ENCODE measurements around the gene CD59. TPM values are rescaled to one million over a fixed set of nuclear protein-coding genes. Genes with fewer than 3 reads are reported as not detected.
"Not testable (repeated sequence)": the region's sequence is repeated elsewhere in the genome, so short reads cannot be mapped to it uniquely, and the experiment has no call there.

Gene CD59
- total RNA-seq, 1 experiment from 2014 or later = 827 TPM

DNA sequence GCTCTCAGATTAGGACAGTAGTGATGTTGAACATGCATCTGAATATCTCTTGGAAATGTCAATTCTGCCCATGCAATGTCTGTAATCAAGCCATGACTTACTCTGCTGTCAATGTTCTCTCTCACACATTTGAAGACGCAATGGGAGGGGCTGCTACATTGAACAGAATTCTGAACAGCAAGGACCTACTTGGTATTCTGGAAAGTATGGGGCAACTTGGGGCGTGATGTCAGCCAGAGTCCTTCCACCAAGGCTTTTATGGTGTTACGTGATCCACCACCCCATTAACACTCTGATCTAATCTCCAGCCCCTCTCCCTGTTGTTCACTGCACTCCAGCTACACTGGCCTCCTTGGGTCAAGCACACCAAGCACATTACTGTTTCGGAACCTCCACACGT lies 7.1 kb upstream of the CD59 start:
- no peak for DNase-seq (ENCODE audit: low read depth)

DNA sequence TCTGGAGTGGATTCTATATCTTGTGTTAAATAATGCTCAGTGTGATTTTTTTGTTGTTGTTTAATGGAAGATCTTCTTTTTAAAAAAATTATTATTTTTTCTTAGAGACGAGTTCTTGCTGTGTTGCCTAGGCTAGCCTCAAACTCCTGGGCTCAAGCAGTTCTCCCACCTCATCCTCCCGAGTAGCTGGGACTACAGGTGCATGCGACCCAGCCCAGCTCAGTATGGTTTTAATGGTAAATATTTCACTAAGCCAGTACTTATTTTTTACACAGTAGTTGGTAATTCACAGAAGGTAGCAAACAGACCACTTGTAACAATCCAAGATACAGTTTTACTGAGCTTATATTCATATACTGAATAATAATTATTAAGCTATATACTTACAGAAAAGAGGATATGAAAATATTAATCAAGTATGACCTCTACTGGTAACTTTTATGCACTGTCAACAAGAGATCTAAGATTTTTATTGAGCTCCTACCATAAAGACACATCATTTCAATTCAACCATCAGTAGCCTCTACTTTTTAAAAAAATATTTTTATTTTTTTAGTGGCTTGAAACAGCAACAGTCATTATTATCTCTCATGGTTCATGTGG lies 6.1 kb upstream of the CD59 start:
- DNase-seq (ENCODE audit: low read depth) = peak; percentile 36

DNA sequence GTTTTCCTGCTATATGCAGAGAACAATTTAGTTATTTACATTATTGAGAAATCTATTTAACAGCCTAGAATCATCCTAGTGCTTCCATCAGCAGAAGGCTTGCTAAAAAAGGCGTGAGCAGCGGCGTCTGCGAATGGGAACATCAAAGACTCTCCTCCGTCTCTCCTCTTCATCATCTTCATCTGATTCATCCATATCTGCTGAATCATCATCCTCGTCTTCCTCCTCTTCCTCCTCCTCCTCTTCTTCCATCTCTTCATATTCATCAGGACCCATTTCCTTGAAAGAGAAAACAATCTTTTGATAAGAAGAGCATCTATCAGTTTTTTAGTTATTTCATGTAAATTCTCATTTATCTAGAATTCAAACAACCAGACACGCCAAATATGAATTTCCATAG lies 5.6 kb upstream of the CD59 start:
- DNase-seq (ENCODE audit: low read depth) = no peak

DNA sequence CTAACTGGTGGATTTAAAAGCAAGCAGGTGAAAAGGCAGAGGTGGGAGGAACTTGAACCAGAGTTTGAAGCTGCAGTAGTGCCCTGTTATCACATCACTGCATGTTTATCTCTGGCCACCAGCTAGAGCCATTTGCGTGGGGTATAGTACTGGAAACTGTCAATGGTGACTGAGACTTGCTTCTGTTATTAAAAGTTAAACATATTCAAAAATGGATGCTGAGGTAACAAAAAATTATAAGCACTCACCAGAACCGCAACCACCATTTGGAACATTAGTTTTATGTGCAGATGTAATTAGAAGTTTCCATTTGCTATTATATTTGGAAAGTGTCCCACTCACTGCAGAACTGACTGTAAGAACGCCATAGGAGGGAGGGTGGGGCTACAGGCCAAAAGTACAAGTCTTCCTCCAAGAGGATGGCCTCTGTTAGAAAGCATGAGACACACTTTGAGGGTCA lies 1.2 kb upstream of the CD59 start:
- DNase-seq (ENCODE audit: low read depth) = no peak

DNA sequence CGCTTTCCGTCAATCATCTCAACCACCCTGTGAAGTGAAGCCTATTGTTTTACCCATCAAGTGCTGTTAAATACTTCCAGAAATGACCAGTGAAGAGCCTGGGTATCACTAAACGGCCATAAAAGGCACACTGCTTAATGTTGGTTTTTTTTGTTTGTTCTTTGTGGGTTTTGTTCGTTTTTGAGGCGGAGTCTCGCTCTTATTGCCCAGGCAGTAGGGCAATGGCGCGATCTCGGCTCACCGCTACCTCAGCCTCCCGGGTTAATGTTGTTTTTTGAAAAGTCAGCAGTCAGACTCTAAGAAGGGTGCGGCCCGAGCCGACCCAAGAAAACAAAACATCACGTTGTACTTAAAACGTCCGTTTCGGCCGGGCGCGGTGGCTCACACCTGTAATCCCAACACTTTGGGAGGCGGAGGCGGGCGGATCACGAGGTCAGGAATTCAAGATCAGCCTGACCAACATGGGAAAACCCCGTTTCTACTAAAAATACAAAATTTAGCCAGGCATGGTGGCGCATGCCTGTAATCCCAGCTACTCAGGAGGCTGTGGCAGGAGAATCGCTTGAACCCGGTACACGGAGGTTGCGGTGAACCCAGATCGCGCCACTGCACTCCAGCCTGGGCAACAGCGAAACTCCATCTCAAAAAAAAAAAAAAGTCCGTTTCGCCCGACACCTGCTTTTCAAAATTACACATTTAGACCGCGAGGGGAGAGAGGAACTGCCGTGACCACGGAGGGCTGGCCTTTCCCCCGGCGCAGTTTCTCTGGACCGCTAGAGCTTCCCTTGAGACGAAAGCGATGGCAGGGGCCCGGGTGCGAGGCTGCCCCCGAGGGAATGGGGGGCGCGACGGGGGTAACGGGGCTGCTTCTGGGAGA lies 714 bp downstream of the CD59 start:
- peak; percentile 63 for DNase-seq (ENCODE audit: low read depth)

DNA sequence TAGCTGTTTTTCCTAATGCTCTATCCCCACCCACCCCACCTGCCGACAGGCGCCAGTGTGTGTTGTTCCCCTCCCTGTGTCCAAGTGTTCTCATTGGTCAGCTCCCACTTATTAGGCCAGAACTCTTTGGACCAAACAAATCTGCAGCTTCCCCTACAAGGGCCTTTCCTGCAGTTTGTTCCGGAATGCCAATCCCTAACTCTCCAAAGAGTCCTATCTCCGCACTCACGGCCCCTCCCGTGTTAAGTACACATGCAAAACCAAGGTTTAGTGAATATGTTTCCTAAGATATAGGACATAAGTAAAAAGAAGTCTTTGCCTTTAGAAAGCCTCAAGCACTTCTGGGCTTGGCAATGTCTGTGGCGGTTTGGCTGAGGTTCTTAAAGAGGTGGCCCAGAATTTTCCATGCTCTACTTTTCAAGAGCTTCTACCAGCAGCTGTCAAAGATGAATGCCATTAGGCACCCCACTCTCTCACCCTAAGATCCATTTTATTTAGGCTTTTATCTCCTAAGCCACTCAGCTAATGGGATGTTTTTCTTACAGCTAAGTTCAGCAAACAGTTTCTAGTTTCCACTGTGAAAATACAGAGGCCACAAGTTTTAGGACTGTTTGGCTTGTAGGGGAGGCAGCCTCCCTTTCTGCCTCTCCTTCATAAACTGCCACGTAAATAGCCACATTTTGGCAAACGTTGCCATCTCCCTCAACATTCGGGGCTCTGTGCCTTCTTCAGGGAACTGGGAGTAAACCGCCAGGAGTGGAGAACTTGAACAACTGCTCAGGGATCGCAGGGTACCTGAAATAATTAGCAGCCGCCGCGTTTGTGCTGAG lies 1.6 kb downstream of the CD59 start:
- DNase-seq (ENCODE audit: low read depth) = peak; percentile 29

DNA sequence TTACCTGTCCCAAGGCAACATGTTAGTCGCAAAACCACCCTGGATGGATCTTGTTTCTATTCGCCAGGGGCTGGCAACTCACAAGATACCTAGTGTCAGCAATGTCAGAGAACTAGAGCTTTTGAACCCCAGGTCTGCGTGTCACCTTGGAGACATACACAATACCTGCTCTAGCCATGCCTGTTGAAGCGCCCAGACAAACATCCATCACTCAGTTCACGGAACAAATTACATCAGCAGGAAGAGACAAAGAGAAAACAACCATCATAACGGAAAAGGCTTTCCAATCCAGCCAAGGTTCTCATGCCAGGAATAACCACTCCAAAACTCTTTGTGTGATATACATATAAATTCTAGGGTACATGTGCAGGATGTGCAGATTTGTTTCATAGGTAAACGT lies 2.2 kb downstream of the CD59 start:
- DNase-seq (ENCODE audit: low read depth) = no peak

DNA sequence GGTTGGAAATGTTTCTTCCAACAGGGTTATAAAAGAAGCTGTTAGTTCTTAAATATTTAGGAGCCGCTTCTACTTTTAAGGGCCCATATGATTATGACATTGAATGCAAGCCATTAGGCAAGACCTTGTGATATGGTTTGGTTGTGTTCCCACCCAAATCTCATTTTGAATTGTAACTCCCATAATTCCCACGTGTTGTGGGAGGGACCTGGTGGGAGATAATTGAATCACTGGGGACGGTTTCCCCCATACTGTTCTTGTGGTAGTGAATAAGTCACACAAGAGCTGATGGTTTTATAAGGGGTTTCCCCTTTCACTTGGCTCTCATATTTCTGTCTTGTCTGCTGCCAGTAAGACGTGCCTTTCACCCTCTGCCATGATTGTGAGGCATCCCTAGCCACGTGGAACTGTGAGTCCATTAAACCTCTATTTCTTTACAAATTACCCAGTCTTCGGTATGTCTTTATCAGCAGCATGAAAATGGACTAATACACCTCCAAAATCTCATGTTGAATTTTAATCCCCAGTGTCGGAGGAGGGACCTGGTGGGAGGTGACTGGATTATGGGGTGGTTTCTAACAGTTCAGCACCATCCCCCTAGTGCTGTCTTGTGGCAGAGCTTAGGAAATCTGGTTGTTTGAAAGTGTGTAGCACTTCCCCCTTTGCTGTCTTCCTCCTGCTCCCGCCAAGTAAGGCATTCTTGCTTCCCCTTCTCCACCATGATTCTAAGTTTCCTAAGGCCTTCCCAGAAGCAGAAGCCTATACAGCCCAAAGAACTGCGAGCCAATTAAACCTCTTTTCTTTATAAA lies 4.3 kb downstream of the CD59 start:
- DNase-seq (ENCODE audit: low read depth) = peak; percentile 55

DNA sequence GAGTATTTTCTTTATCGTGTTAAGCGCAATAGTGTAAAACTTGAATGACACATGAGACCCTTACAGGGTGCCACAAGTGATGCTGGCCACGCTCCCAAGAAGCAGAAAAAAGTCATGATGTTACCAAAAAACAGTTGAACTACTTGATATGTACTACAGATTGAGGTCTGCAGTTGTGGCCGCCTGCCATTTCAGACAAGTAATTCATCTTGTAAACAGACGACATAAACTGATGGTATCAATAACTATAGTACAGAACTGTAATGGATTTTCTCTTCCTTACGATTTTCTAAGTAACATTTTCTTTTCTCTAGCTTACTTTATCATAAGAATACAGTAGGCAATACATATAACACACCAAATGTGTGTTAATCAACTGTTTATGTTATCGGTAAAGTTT lies 5.5 kb downstream of the CD59 start:
- DNase-seq (ENCODE audit: low read depth) = no peak

DNA sequence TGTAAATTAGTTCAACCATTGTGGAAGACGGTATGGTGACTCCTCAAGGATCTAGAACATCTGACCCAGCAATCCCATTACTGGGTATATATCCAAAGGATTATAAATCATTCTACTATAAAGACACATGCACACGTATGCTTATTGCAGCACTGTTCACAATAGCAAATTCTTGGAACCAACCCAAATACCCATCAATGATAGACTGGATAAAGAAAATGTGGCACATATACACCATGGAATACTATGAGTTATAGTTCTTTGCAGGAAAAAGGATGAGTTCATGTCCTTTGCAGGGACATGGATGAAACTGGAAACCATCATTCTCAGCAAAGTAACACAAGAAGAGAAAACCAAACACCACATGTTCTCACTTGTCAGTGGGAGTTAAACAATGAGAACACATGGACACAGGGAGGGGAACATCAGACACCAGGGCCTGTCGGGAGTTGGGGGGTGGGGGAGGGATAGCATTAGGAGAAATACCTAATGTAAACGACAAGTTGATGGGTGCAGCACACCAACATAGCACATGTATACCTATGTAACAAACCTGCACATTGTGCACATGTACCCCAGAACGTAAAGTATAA lies 7.1 kb downstream of the CD59 start:
- DNase-seq (ENCODE audit: low read depth) = peak; percentile 70

DNA sequence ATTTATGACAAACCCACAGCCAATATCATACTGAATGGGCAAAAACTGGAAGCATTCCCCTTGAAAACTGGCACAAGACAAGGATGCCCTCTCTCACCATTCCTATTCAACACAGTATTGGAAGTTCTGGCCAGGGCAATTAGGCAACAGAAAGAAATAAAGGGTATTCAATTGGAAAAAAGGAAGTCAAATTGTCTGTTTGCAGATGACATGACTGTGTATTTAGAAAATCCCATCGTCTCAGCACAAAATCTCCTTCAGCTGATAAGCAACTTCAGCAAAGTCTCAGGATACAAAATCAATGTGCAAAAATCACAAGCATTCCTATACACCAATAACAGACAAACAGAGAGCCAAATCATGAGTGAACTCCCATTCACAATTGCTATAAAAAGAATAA lies 8.7 kb downstream of the CD59 start:
- not testable (repeated sequence) for DNase-seq (ENCODE audit: low read depth)

DNA sequence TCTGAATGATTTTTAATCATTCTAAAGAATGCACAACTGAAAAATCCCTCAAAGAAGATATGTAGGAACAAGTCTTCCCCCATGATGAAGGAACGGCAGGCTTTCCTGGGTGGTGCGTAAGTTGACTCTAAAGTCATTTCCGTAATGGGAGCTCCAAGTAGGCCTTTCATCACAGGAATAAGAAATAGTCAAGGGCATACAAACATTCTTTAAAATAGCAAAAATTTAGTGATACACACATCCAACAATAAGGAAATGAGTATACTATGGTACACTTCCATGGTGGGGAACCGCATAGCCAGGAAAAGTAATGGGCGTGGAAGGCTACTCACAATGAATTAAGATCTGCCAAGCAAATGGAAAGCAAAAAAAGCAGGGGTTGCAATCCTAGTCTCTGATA lies 10.7 kb downstream of the CD59 start:
- DNase-seq (ENCODE audit: low read depth) = no peak

DNA sequence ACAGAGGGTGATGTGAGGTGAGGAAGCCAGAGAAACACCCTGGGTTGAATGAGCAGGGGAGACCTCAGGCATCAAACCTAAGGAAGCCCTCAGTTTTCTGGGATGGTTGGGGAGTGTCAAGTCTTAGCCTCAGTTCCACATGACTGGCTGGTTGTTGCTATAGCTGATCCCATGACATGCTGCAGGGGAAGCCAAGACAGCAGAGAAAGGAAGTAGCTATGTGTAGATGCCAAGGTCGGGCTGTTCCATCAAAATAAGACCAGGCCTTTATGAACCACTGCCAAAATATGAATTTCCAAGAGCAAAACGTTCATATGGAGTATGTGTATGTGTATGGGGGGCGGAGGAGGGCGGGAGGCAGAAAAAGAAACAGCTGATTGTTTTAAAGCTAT lies 11.6 kb downstream of the CD59 start:
- no peak for DNase-seq (ENCODE audit: low read depth)

DNA sequence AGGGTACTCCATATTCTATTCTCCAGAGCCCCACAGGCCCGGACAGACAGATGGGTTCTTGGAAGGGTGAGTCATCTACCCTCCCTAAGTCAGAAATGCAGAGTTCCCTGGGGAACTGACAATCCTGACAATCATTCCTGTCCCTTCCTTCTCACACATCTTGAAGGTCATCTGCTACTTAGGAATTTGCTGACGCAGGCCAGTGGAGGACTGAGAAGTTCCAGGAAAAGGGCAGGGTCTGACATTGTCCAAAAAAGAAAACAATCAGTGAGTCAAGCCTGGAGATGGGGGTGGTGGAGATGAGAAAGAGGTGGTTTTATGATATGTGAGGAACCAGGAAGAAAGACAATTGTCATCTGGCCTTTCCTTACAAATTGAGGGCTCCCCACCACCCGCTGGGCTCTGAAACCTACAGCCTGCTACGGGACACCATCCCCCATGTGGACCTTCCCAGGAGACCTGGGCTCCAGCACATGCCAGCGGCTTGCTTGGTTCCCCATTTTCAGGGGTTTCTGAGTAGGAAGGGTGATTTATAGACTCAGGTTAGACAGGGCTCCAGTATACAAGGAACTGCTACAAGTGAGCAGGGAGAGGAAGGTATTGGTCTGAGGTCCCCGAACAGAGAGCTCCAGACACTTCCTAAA lies 12.9 kb downstream of the CD59 start:
- DNase-seq (ENCODE audit: low read depth) = peak; percentile 98

DNA sequence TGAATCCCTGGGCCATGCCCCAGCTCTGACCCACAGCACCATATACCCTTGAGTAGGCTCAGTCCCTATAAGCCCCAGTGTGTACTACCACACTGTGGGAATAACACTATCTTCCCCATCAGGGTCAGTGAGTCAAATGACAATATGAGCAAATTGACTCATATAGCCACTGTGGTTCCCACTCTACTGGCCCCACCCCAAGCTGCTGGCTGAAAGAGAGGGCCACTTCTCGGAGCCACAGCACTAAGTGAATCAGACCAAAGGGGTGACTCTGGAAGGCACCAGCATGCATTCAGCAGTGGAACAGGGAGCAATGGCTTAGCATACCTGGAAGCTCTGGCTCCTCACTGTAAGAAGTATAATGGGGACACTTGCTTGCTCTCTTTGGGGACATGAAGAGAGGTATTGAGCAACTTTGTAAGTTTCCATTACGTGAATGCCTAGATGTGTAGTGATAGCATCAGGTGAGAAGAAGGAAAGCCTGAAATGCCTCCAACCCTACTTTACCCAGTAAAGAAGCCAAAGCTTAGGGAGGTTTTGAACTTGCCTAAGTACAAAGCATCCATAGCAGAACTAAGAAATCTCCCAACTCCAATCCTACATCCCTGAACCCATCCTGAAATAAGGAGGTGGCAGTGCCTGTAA lies 13.5 kb downstream of the CD59 start:
- DNase-seq (ENCODE audit: low read depth) = peak; percentile 85

DNA sequence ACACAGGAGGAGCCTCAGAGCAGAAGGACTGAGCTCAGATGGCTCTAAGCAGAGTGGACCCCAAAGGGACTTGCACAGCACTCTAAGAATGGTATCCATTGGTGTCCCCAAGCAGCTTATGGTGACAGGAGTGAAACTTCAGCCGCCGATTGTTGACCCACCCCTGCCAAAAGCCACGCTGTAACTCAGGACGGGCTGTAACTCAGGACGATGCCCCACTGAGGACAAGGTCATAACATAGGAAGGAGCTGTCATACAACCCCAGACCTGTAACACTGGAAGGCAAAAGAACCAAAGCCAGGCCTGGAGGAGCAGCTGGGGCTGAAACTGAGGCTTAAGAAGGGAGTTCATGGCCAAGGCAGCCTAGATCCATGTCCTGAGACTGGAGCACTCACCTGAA lies 14.2 kb downstream of the CD59 start:
- DNase-seq (ENCODE audit: low read depth) = no peak

DNA sequence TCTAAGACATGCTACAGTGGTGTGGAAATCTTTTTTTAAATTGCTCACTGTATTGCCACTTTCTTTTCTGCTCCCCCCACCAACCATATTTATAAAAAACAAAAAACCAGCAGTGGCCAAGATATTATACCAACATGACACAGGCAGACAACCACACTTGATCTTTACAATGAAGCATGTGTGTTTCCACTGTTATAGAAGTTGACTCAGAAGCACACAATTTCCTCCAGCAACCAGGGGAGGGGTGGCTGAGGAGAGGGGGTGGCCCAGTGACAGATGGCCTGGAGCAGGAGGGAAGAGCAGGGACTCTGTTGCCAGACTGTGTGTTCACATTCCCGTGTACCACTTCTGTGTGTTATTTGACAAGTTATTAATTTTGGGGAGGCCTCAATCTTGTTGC lies 14.8 kb downstream of the CD59 start:
- DNase-seq (ENCODE audit: low read depth) = peak; percentile 70

DNA sequence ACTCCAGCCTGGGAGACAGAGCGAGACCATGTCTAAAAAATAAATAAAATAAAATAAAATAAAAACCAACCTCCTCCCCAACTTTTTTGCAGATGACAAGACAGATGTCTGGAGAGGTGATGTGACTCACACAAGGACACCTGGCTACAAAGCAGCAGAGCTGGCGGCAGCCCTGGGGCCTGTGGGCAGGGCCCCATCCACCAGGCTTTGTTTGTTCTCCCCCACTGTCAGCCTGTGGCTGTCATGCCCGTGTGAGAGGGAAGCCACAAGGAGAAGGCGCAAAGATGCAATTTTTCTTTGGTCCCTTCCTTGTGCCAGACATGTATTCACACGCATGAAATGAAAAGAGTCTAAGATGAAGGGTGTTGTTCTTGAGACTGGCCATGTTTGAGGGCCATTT lies 16.6 kb downstream of the CD59 start:
- no peak for DNase-seq (ENCODE audit: low read depth)

DNA sequence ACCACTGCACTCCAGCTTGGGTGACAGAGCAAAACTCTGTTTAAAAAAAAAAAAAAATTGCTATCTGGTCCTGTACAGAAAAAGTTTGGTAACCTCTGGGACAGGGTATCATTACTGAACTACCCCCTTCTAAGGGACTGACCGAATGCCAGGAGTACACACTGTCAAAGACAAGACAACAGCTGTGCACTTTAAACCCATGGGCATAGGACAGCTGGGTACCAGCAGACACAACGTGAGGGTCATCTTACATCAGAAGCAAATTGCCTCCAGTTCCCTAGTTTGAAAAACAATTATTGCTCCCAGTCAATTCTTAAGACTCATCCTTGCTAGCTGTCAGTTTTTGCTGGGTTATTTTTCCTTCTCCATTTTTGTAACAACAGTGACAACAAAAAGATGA lies 17.8 kb downstream of the CD59 start:
- peak; percentile 62 for DNase-seq (ENCODE audit: low read depth)

DNA sequence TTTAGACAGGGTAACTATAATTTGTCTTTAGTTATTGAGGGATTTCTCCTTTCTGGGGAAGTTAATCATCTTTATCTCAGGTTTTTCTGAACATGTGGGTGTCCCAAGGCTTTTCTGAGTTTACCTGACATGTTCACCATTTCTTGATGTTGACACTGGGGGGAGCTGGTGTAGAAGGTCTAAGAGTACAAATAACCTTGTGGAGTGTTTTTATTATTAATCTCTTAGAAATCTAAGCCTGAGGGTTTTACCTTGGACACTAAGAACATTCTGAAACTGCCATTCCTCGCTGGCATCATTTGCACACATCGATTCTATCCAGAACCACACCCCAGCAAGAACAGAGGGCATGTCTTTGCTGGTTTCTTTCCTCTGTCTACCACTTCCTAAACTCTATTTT lies 20.0 kb downstream of the CD59 start:
- peak; percentile 61 for DNase-seq (ENCODE audit: low read depth)

Measured in LHCN-M2 (cell line).